HG03108 (cell line): ENCODE measurements around the gene MAPK8IP2.
"Not testable (repeated sequence)": the region's sequence is repeated elsewhere in the genome, so short reads cannot be mapped to it uniquely, and the experiment has no call there.

Source experiments
- ATAC-seq: cut with Tn5 transposase; IDR thresholded peaks from one replicate; pipeline ENCODE4 v1.9.1; 2021; ENCODE audit warnings: moderate library complexity; ENCODE audit not compliant: unreplicated experiment

Gene MAPK8IP2

GRCh38 chr22:50599816-50600455, 657 bp upstream of the MAPK8IP2 start:
- no peak for ATAC-seq

GRCh38 chr22:50600967-50601668, 525 bp downstream of the MAPK8IP2 start:
- ATAC-seq = no peak

GRCh38 chr22:50601669-50602337, 1.2 kb downstream of the MAPK8IP2 start:
- no peak for ATAC-seq

GRCh38 chr22:50602338-50602700, 1.7 kb downstream of the MAPK8IP2 start:
- no peak for ATAC-seq

- no peak for ATAC-seq
Measured at GRCh38 chr22:50603511-50604255, 3.1 kb downstream of the MAPK8IP2 start.

DNA sequence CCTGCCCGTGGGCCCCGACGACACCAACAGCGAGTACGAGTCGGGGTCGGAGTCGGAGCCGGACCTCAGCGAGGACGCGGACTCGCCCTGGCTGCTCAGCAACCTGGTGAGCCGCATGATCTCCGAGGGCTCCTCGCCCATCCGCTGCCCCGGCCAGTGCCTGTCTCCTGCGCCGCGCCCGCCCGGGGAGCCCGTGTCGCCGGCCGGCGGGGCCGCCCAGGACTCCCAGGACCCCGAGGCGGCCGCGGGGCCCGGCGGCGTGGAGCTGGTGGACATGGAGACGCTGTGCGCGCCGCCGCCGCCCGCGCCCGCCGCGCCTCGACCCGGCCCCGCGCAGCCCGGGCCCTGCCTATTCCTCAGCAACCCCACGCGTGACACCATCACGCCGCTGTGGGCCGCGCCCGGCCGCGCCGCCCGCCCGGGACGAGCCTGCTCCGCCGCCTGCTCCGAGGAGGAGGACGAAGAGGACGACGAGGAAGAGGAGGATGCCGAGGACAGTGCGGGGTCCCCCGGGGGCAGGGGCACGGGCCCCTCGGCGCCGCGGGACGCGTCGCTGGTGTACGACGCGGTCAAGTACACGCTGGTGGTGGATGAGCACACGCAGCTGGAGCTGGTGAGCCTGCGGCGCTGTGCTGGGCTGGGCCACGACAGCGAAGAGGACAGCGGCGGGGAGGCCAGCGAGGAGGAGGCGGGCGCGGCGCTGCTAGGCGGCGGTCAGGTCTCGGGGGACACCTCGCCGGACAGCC, 3.8 kb downstream of the MAPK8IP2 start:
- no peak for ATAC-seq

DNA sequence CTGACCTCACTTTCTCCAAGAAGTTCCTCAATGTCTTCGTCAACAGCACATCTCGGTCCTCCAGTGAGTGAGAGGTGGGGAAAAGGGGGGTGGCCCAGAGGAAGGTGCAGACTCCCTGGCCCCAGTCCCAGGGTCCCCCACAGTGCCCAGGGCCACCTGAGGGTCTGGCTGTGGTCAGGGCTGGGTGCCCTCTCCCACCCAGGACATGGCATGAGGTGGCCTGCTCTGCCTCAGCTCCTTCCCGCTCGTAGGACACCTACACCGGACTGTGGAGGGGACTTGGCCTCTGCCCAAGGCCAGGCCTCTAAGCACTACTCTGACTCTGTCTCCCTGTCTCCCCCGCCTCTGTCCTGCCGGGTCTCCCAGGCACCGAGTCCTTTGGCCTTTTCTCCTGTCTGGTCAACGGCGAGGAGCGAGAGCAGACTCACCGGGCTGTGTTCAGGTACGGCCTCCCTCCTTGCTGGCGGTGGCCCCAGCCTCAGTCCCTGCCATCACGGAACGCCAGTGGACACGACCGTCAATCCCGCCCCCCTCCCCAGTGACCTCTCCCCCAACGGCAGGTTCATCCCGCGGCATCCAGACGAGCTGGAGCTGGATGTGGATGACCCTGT, 4.5 kb downstream of the MAPK8IP2 start:
- ATAC-seq = no peak

DNA sequence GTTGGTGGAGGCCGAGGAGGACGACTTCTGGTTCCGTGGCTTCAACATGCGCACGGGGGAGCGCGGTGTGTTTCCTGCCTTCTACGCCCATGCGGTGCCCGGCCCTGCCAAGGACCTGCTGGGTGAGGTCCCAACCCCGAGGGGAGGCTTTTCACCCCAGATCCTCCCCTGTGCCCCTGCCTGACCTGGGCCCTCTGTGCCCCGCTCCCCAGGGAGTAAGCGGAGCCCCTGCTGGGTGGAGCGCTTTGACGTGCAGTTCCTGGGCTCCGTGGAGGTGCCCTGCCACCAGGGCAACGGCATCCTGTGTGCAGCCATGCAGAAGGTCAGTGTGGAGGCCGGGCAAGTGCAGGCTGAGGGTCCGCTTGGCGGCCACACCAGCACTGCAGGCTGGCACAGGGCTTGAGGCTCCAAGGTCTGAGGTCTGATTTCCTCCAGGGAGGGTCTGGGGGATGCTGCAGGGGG, 5.1 kb downstream of the MAPK8IP2 start:
- ATAC-seq = no peak

DNA sequence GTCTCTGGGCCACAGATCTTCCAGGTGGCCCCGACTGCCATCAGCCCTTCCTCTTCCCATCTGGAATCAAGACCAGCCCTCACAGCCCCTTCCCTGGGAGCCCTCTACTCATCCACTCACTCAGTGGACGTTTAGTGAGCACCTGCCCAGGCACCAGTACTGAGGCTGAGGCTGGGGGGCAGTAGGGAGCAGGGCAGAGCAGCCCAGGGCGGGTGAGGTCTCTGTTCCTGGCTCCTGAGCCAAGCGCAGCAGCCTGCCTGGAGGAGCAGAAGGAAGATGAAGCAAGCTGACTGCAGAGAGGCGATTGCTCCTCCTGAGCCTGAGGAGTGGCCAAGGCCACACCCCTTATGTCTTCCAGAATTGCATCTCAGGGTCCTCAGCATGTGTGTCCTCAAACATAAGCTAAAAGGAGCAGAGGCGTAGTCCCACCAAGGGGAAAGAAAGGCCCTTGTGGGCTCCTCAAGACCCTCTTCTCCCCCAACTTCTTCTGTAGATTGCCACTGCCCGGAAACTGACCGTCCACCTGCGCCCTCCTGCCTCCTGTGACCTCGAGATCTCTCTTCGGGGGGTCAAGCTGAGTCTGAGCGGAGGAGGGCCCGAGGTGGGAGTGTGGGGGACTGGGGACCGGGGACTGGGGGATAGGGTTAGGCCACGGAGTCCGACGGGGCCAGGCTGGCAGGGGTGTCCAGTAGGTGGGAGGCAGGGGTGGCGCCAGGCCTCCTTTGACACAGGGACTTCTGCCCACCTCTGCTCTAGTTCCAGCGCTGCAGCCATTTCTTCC, 5.8 kb downstream of the MAPK8IP2 start:
- no peak for ATAC-seq

DNA sequence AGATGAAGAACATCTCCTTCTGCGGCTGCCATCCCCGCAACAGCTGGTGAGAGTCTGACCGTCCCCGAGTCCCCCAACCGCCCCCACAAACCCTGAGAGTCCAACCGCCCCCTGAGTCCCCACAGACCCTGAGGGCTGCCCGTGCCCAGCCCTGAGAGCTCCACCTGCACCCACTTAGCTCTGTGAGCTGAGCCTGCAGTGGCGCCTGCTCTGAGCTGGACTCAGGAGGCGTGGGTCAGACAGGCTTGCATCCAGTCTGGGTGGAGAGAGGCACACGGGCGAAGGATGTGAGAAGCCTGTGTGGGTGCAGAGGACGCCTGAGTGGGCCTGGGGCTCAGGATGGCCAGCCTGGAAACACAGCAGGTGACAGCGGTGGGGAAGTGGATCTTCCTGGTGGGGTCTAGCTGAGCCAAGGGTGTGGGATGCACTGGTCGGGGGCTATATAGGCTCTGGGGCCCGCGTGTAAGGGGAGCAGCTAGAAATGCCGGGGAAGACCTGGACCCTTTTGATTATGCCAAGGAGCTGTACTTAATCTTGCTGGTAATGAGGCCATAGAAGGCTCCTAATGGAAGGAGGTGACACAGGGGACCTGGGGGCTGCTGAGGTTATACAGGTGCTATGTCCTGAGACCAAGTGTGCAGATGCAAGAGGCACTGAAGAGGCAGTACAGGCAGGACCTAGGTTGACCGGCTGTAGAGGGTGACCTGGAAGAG, 6.5 kb downstream of the MAPK8IP2 start:
- ATAC-seq = no peak

GRCh38 chr22:50607659-50608020, 7.0 kb downstream of the MAPK8IP2 start:
- ATAC-seq = no peak

DNA sequence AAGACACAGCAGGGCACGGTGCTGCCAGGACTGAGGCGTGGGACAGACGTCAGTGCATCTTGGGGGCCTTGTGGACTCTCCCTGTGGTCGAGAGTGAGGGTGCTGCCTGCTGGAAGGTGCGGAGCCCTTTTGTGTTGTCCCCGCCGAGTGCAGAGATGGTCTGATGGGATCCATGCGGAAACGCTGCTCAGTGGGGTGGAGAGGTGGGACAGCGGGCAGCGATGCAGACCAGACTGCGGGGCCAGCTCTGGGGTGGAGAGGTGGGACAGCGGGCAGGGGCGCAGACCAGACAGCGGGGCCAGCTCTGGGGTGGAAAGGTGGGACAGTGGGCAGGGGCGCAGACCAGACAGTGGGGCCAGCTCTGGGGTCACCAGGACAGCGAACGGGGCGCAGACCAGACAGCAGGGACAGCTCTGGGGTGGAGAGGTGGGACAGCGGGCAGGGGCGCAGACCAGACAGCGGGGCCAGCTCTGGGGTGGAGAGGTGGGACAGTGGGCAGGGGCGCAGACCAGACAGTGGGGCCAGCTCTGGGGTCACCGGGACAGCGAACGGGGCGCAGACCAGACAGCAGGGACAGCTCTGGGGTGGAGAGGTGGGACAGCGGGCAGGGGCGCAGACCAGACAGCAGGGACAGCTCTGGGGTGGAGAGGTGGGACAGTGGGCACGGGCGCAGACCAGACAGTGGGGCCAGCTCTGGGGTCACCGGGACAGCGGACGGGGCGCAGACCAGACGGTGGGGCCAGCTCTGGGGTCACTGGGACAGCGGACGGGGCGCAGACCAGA, 7.7 kb downstream of the MAPK8IP2 start:
- not testable (repeated sequence) for ATAC-seq

- no peak for ATAC-seq
Measured at GRCh38 chr22:50608996-50609395, 8.4 kb downstream of the MAPK8IP2 start.

- ATAC-seq = no peak
Measured at GRCh38 chr22:50609599-50609998, 9.0 kb downstream of the MAPK8IP2 start.

DNA sequence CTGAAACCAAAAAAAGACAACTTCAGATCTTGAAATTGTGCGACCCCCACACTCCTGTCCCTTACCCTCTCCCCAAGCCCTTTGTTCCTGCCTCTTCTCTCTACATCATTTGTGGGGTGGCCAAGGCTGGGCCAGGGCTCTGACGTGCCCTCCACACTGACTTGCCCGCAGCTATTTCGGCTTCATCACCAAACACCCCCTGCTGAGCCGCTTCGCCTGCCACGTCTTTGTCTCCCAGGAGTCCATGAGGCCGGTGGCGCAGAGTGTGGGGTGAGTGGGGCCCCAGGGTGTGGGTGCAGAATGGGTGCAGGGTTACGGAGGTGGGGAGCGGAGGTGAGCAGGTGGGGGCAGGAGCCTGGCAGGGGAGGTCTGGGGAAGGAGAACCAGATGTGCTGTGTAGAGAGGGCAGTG, 9.5 kb downstream of the MAPK8IP2 start:
- ATAC-seq = no peak

- no peak for ATAC-seq
Measured at GRCh38 chr22:50610581-50610980, 10.0 kb downstream of the MAPK8IP2 start.

GRCh38 chr22:50611341-50612060, 10.9 kb downstream of the MAPK8IP2 start:
- no peak for ATAC-seq

GRCh38 chr22:50612168-50612527, 11.6 kb downstream of the MAPK8IP2 start:
- ATAC-seq = no peak
